ENCODE data around the gene KRT1.
"Not testable (repeated sequence)": the region's sequence is repeated elsewhere in the genome, so short reads cannot be mapped to it uniquely, and the experiment has no call there.

KRT1 gene

GRCh38 chr12:52670506-52670905, 9.7 kb downstream of the KRT1 start:
- no peak overlapping the region for H3K4me3 ChIP-seq (ENCODE audit: low read depth in 1 of 2, low read length in 2 of 2)
- H3K27ac ChIP-seq (ENCODE audit: low read depth, low read length) = no peak overlapping the region
- no peaks in the 10 kb centered on the region for H3K36me3 ChIP-seq (ENCODE audit: insufficient read depth, low read length)
- no peaks in the 10 kb centered on the region for H3K4me1 ChIP-seq (ENCODE audit: insufficient read depth, low read length)
- no peak overlapping the region for H3K9ac ChIP-seq (ENCODE audit: low read length)
- H3K9me3 ChIP-seq (ENCODE audit: low read length) = no peaks in the 10 kb centered on the region
- H3K27me3 ChIP-seq (ENCODE audit: control insufficient read depth in 1 of 2, insufficient read depth in 2 of 2, low read length in 2 of 2) = no peaks in the 10 kb centered on the region

GRCh38 chr12:52669941-52670340, 10.3 kb downstream of the KRT1 start:
- H3K27me3 ChIP-seq (ENCODE audit: control insufficient read depth in 1 of 2, insufficient read depth in 2 of 2, low read length in 2 of 2); H3K4me1 ChIP-seq (ENCODE audit: insufficient read depth, low read length); H3K4me3 ChIP-seq (ENCODE audit: low read depth in 1 of 2, low read length in 2 of 2); H3K9ac ChIP-seq (ENCODE audit: low read length); H3K27ac ChIP-seq (ENCODE audit: low read depth, low read length); H3K36me3 ChIP-seq (ENCODE audit: insufficient read depth, low read length); H3K9me3 ChIP-seq (ENCODE audit: low read length): not testable (repeated sequence)

DNA sequence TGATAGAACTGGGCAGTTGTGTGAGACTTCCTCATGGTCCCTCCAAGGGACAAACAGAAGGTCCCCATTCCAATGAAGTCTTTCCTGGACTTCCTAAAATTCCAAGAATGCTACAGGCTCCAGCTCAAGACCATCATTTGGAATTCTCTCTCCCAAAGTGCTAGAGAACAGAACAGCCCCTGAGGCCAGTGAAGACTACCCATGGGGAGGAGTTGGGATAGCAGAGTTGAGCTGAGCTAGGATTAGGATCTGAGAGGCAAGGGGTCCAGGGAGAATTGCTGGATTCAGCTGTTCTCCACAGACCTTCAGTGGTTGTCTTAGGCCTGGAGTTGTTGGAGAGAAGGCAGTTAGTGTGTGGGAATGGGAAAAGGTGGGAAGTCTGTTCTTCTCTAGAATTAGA, 10.8 kb downstream of the KRT1 start:
- no peaks in the 10 kb centered on the region for H3K36me3 ChIP-seq (ENCODE audit: insufficient read depth, low read length)
- no peaks in the 10 kb centered on the region for H3K4me1 ChIP-seq (ENCODE audit: insufficient read depth, low read length)
- H3K9me3 ChIP-seq (ENCODE audit: low read length) = no peaks in the 10 kb centered on the region
- no peak overlapping the region for H3K9ac ChIP-seq (ENCODE audit: low read length)
- H3K27me3 ChIP-seq (ENCODE audit: control insufficient read depth in 1 of 2, insufficient read depth in 2 of 2, low read length in 2 of 2) = no peaks in the 10 kb centered on the region
- no peak overlapping the region for H3K27ac ChIP-seq (ENCODE audit: low read depth, low read length)
- H3K4me3 ChIP-seq (ENCODE audit: low read depth in 1 of 2, low read length in 2 of 2) = no peak overlapping the region

GRCh38 chr12:52667931-52668330, 12.3 kb downstream of the KRT1 start:
- H3K36me3 ChIP-seq (ENCODE audit: insufficient read depth, low read length) = no peaks in the 10 kb centered on the region
- no peak overlapping the region for H3K27ac ChIP-seq (ENCODE audit: low read depth, low read length)
- H3K27me3 ChIP-seq (ENCODE audit: control insufficient read depth in 1 of 2, insufficient read depth in 2 of 2, low read length in 2 of 2) = no peaks in the 10 kb centered on the region
- no peaks in the 10 kb centered on the region for H3K4me1 ChIP-seq (ENCODE audit: insufficient read depth, low read length)
- no peaks in the 10 kb centered on the region for H3K9me3 ChIP-seq (ENCODE audit: low read length)
- no peak overlapping the region for H3K4me3 ChIP-seq (ENCODE audit: low read depth in 1 of 2, low read length in 2 of 2)
- no peak overlapping the region for H3K9ac ChIP-seq (ENCODE audit: low read length)

DNA sequence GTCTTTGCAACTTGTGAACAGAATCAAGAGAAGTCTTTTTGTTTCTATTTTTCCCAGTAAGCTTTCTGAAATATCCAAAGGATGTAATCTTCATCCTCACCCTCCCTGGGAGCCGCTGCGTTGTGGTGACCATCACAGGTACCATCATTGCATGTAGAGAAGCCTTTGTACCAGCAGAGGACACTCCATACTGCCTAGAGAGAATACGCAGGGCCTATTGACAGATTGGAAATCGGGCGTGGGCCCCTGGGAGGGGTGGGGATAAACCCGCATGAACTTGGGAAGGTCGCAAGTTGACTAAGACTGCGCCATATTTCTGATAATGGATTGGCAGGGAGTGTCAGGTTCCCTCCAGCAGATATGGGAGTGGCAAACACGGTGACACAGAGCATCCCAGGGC, 12.7 kb downstream of the KRT1 start:
- Histone ChIP-seq H3K9me3 (ENCODE audit: low read length) (no peaks in the 10 kb centered on the region), H3K27ac (ENCODE audit: low read depth, low read length) (no peak overlapping the region), H3K27me3 (ENCODE audit: control insufficient read depth in 1 of 2, insufficient read depth in 2 of 2, low read length in 2 of 2) (no peaks in the 10 kb centered on the region), H3K4me1 (ENCODE audit: insufficient read depth, low read length) (no peaks in the 10 kb centered on the region), H3K9ac (ENCODE audit: low read length) (no peak overlapping the region), H3K4me3 (ENCODE audit: low read depth in 1 of 2, low read length in 2 of 2) (no peak overlapping the region), H3K36me3 (ENCODE audit: insufficient read depth, low read length) (no peaks in the 10 kb centered on the region)

DNA sequence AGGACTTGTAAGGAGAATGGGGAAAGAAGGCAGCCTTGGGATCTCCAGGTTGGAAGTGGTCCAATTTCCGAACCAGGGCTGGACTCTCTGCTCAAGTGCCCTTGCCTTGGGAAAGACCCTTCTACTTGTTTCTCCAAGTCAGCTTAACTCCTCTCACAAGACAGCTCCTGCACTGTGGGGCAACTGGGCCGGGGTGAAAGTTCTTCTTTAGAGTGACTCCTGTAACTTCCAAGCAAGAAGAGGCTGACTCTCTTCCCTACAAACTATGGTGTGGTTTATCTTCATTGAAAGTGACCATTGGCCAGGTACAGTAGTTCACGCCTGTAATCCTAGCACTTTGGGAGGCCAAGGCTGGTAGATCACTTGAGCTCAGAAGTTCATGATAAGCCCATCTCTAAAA, 13.7 kb downstream of the KRT1 start:
- Histone ChIP-seq H3K9me3 (ENCODE audit: low read length) (no peaks in the 10 kb centered on the region), H3K9ac (ENCODE audit: low read length) (no peak overlapping the region), H3K36me3 (ENCODE audit: insufficient read depth, low read length) (no peaks in the 10 kb centered on the region), H3K4me3 (ENCODE audit: low read depth in 1 of 2, low read length in 2 of 2) (no peak overlapping the region), H3K4me1 (ENCODE audit: insufficient read depth, low read length) (no peaks in the 10 kb centered on the region), H3K27me3 (ENCODE audit: control insufficient read depth in 1 of 2, insufficient read depth in 2 of 2, low read length in 2 of 2) (peaks cover 0 to 4% of the 10 kb centered on the region in 2 donors), H3K27ac (ENCODE audit: low read depth, low read length) (no peak overlapping the region)

DNA sequence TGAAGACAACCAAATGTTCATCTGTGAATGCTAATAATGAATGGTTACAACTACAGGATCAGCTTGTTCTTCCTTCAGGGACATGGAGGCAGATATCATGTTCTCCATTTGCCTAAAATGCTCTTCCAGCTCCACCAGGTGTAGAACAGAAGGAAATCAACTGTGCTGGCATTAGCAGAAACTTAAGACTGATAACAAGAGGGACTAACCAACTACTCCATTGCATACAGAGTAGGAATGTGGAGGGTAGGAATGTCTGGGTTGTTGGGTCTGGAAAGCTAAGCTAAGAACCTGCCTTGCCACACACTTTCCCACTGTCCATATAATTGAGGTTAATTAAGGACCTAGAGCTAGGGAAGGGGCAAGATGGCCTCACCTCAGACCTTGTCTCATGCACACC, 16.8 kb downstream of the KRT1 start:
- Histone ChIP-seq H3K36me3 (ENCODE audit: insufficient read depth, low read length) (no peaks in the 10 kb centered on the region), H3K27ac (ENCODE audit: low read depth, low read length) (no peak overlapping the region), H3K4me3 (ENCODE audit: low read depth in 1 of 2, low read length in 2 of 2) (no peak overlapping the region), H3K27me3 (ENCODE audit: control insufficient read depth in 1 of 2, insufficient read depth in 2 of 2, low read length in 2 of 2) (peaks cover 0 to 4% of the 10 kb centered on the region in 2 donors), H3K4me1 (ENCODE audit: insufficient read depth, low read length) (no peaks in the 10 kb centered on the region), H3K9me3 (ENCODE audit: low read length) (no peaks in the 10 kb centered on the region), H3K9ac (ENCODE audit: low read length) (no peak overlapping the region)

DNA sequence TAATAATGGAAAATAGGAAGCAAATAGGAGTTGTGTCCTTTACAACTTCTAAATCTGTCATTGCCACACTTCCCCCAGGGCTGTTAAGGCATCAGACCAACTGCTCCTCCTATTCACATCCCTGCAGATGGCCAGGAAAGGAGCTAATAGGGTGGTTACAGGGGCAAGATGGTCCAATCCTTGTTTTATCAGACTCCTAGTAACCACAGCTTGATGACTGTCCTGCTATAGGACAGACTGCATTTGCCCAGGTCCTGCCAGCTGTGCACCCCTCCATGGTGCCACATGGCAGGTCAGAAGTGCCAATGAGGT, 17.3 kb downstream of the KRT1 start:
- Histone ChIP-seq H3K9me3 (ENCODE audit: low read length) (no peaks in the 10 kb centered on the region), H3K27me3 (ENCODE audit: control insufficient read depth in 1 of 2, insufficient read depth in 2 of 2, low read length in 2 of 2) (peaks cover 0 to 4% of the 10 kb centered on the region in 2 donors), H3K9ac (ENCODE audit: low read length) (no peak overlapping the region), H3K4me3 (ENCODE audit: low read depth in 1 of 2, low read length in 2 of 2) (no peak overlapping the region), H3K27ac (ENCODE audit: low read depth, low read length) (no peak overlapping the region), H3K36me3 (ENCODE audit: insufficient read depth, low read length) (no peaks in the 10 kb centered on the region), H3K4me1 (ENCODE audit: insufficient read depth, low read length) (no peaks in the 10 kb centered on the region)

DNA sequence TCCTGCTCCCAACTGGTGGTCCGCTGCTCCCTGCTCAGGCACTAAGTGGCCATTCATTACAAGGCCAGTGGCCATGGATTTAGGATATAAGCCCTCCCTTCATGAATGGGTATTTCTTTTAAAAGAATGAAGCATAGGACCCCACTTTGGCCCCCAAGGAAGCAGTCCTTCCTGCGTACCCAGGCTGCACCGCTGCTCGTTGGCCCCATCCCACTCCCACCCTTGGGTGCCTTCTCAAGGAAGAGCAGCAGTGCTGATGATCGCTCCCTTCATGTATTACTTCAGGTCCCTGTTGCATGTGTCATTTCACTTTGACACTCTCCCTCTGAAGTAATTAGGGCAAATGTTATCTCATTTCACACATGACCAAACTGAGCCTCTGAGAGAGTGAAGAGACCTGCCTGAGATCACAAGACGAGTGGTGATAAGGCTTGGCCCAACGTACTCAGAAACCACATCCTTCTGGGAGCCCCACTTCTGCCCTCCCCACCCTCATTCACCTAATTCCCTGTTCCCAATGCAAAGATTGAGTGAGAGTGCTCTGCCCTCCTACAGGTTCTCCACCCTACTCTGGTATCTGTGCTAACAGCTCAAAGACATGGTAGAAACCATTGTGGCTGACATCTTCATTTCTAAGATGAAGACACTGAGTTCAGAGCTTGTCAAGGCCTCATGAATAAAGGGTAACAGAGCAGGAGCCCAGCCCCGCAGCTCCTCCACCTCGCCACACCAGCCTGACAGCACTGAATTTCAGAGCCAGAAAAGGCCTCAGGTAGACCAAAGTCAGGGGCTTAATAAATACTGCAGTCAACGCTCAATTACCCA, 17.9 kb downstream of the KRT1 start:
- Histone ChIP-seq H3K36me3 (ENCODE audit: insufficient read depth, low read length) (no peaks in the 10 kb centered on the region), H3K9me3 (ENCODE audit: low read length) (no peaks in the 10 kb centered on the region), H3K9ac (ENCODE audit: low read length) (no peak overlapping the region), H3K27me3 (ENCODE audit: control insufficient read depth in 1 of 2, insufficient read depth in 2 of 2, low read length in 2 of 2) (peaks cover 0 to 4% of the 10 kb centered on the region in 2 donors), H3K4me3 (ENCODE audit: low read depth in 1 of 2, low read length in 2 of 2) (no peak overlapping the region), H3K27ac (ENCODE audit: low read depth, low read length) (no peak overlapping the region), H3K4me1 (ENCODE audit: insufficient read depth, low read length) (no peaks in the 10 kb centered on the region)

GRCh38 chr12:52661668-52662067, 18.5 kb downstream of the KRT1 start:
- Histone ChIP-seq H3K27me3 (ENCODE audit: control insufficient read depth in 1 of 2, insufficient read depth in 2 of 2, low read length in 2 of 2) (peaks cover 0 to 4% of the 10 kb centered on the region in 2 donors), H3K9ac (ENCODE audit: low read length) (no peak overlapping the region), H3K27ac (ENCODE audit: low read depth, low read length) (no peak overlapping the region), H3K4me3 (ENCODE audit: low read depth in 1 of 2, low read length in 2 of 2) (no peak overlapping the region), H3K4me1 (ENCODE audit: insufficient read depth, low read length) (no peaks in the 10 kb centered on the region), H3K36me3 (ENCODE audit: insufficient read depth, low read length) (no peaks in the 10 kb centered on the region), H3K9me3 (ENCODE audit: low read length) (no peaks in the 10 kb centered on the region)

DNA sequence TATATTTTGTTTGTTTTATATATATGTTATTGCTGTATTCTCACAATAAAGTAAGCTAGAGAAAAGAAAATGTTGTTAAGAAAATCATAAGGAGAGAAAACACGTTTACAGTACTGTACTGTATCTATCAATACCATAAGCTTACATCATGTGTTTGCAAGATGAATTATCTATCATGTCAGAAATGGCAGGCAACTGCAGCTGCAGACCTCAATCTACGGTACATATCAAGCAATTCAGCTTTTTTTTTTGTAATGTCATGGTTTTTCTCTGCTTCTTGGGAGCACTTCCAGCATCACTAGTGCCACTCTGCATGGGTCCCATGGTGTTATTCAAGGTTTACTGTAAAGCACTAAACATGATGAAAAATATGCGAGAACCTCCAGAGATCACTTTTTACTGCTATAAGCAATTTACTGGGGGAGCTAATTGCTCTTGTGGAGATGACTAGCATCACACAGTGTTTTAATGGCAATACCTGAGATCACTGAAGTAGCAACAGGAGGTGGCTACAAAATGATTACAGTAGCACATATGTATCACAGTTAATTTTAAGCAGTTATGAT, 19.2 kb downstream of the KRT1 start:
- Histone ChIP-seq H3K27me3 (ENCODE audit: control insufficient read depth in 1 of 2, insufficient read depth in 2 of 2, low read length in 2 of 2) (peaks cover 0 to 4% of the 10 kb centered on the region in 2 donors), H3K4me3 (ENCODE audit: low read depth in 1 of 2, low read length in 2 of 2) (no peak overlapping the region), H3K27ac (ENCODE audit: low read depth, low read length) (no peak overlapping the region), H3K4me1 (ENCODE audit: insufficient read depth, low read length) (no peaks in the 10 kb centered on the region), H3K9me3 (ENCODE audit: low read length) (no peaks in the 10 kb centered on the region), H3K36me3 (ENCODE audit: insufficient read depth, low read length) (no peaks in the 10 kb centered on the region), H3K9ac (ENCODE audit: low read length) (no peak overlapping the region)

GRCh38 chr12:52659951-52660350, 20.3 kb downstream of the KRT1 start:
- H3K9me3 ChIP-seq (ENCODE audit: low read length) = no peaks in the 10 kb centered on the region
- no peak overlapping the region for H3K9ac ChIP-seq (ENCODE audit: low read length)
- H3K27ac ChIP-seq (ENCODE audit: low read depth, low read length) = no peak overlapping the region
- no peaks in the 10 kb centered on the region for H3K36me3 ChIP-seq (ENCODE audit: insufficient read depth, low read length)
- no peak overlapping the region for H3K4me3 ChIP-seq (ENCODE audit: low read depth in 1 of 2, low read length in 2 of 2)
- H3K27me3 ChIP-seq (ENCODE audit: control insufficient read depth in 1 of 2, insufficient read depth in 2 of 2, low read length in 2 of 2) = peaks cover 0 to 4% of the 10 kb centered on the region in 2 donors
- H3K4me1 ChIP-seq (ENCODE audit: insufficient read depth, low read length) = no peaks in the 10 kb centered on the region

Measured in muscle layer of colon (tissue), 2 donors.